ENCODE data around the gene ZFP1. TPM values are rescaled to one million over a fixed set of nuclear protein-coding genes. Genes with fewer than 3 reads are reported as not detected.

ZFP1 gene
- total and polyA plus RNA-seq, 9 of the 15 experiments (the other 6 are each of a cell fraction or from before 2014, with no cell fraction given): 2.6 to 14.7 (median 11.6) TPM

DNA sequence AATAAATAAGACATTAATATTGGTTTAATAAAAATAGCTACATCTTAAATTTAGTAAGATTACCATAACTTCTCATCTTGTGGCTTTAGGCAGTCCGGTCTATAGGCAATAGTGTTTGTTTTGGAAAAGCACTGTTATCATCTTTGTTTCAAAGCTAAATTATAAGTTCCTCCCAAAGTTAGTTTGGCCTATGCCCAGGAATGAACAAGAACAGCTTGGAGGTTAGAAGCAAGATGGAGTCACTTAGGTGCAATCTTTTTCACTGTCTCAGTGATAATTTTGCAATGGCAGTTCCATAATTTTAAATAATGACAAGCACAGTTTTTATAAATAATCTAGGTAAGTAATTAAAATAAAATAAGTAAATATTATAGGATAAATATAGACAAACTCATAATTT is 25.7 kb upstream of the ZFP1 start:
- H3K36me3 ChIP-seq (ENCODE audit: control insufficient read depth, insufficient read depth, low read length): no peaks in the 10 kb centered on the region
- POLR2A ChIA-PET: interaction anchor here (0.7 kb wide), 1 partner anchor 124 kb away, joined by 3 read pairs; no protein-coding TSS in a partner anchor
- no peak overlapping the region for H3K4me2 ChIP-seq (ENCODE audit: insufficient read depth, low read length)
- H4K20me1 ChIP-seq (replicated peaks; ENCODE audit: control insufficient read depth, insufficient read depth, low read length): no peaks in the 10 kb centered on the region
- H3K9me1 ChIP-seq (ENCODE audit: control insufficient read depth, insufficient read depth, low read length): no peaks in the 10 kb centered on the region
- peak overlapping the region; percentile 60; the same call in 2 of the 3 replicates for H3K27ac ChIP-seq (ENCODE audit: extremely low read depth, low read depth, low read length)
- no peak overlapping the region for H3K4me3 ChIP-seq
- 0 out of 2 replicates have a peak overlapping the region, but pooled peaks have one; percentile 6 for H2AFZ ChIP-seq (ENCODE audit: low read depth, low read length)
- BruUV-seq (replicated peaks): no TSS peak
- intact Hi-C loops (cut with micrococcal nuclease): no loop called here
- H3K27me3 ChIP-seq (ENCODE audit: control insufficient read depth in 2 of 2, insufficient read depth in 2 of 2, low read length in 2 of 2): no peaks in the 10 kb centered on the region
- no peak for DNase-seq (ENCODE audit: extremely low read depth in 1 of 4, low spot score in 3 of 4)
- WGBS (ENCODE audit: insufficient coverage, low coverage, missing lambda C conversion rate): 80% methylated on average over 1 of the region's 1 CpG
- CTCF ChIA-PET (ENCODE audit: low intra/inter-chr PET ratio): no interaction called here
- H3K4me1 ChIP-seq (replicated peaks in 1 of 2; ENCODE audit: control insufficient read depth in 2 of 2, insufficient read depth in 2 of 2, low read length in 2 of 2): no peaks in the 10 kb centered on the region
- no peak for FAIRE-seq
- H3K9ac ChIP-seq (ENCODE audit: insufficient read depth in 1 of 2, low read depth in 2 of 2, low read length in 2 of 2): no peak overlapping the region
- no peaks in the 10 kb centered on the region for H3K79me2 ChIP-seq (ENCODE audit: control insufficient read depth, insufficient read depth, low read length)
- in situ Hi-C loops (cut with MboI): no loop called here
- ATAC-seq: no peak
- peaks cover 6% of the 10 kb centered on the region for H3K9me3 ChIP-seq (replicated peaks; ENCODE audit: control insufficient read depth, insufficient read depth, low read depth, low read length)
- TF ChIP-seq PTRF (tag; IDR thresholded peaks at IDR 0.05) (peak; percentile 44; the same call in 1 of the 2 replicates), HSF4 (CRISPR knock-in tag; IDR thresholded peaks at IDR 0.05; ENCODE audit: borderline replicate concordance) (peak; percentile 74; the same call in 1 of the 2 replicates), BRD9 (IDR thresholded peaks at IDR 0.05; ENCODE audit: low read depth, partially characterized antibody) (no peak), ZNF133 (CRISPR knock-in tag; IDR thresholded peaks at IDR 0.05) (no peak), ZNF707 (CRISPR knock-in tag; conservative IDR thresholded peaks at IDR 0.05) (peak; percentile 57; the same call in 1 of the 2 replicates), EGR1 (conservative IDR thresholded peaks at IDR 0.05) (no peak), SRSF7 (optimal IDR thresholded peaks at IDR 0.05; ENCODE audit: low read depth, low read length) (no peak), KLF13 (tag; IDR thresholded peaks at IDR 0.05; ENCODE audit: borderline replicate concordance, low read depth) (no peak), SRSF3 (IDR thresholded peaks at IDR 0.05; ENCODE audit: insufficient read depth, low read length) (no peak), ZC3H4 (CRISPR knock-in tag; IDR thresholded peaks at IDR 0.05; ENCODE audit: borderline replicate concordance) (no peak), ILF3 (IDR thresholded peaks at IDR 0.05; ENCODE audit: borderline replicate concordance) (no peak), NR3C1 (CRISPR knock-in tag; IDR thresholded peaks at IDR 0.05) (no peak), CCAR2 (IDR thresholded peaks at IDR 0.05; ENCODE audit: low read depth, low read length) (no peak), FOXM1 (IDR thresholded peaks at IDR 0.05; ENCODE audit: low read depth) (no peak), FOXM1 (CRISPR knock-in tag; IDR thresholded peaks at IDR 0.05; ENCODE audit: low read depth) (no peak)
- TF ChIP-seq, protein P1, sequence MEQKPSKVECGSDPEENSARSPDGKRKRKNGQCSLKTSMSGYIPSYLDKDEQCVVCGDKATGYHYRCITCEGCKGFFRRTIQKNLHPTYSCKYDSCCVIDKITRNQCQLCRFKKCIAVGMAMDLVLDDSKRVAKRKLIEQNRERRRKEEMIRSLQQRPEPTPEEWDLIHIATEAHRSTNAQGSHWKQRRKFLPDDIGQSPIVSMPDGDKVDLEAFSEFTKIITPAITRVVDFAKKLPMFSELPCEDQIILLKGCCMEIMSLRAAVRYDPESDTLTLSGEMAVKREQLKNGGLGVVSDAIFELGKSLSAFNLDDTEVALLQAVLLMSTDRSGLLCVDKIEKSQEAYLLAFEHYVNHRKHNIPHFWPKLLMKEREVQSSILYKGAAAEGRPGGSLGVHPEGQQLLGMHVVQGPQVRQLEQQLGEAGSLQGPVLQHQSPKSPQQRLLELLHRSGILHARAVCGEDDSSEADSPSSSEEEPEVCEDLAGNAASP (IDR thresholded peaks at IDR 0.05): no peak
- TF ChIP-seq, protein P2, sequence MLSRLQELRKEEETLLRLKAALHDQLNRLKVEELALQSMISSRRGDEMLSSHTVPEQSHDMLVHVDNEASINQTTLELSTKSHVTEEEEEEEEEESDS (CRISPR knock-in tag; IDR thresholded peaks at IDR 0.05): peak; percentile 46; the same call in 1 of the 2 replicates
- TF ChIP-seq, protein P3, sequence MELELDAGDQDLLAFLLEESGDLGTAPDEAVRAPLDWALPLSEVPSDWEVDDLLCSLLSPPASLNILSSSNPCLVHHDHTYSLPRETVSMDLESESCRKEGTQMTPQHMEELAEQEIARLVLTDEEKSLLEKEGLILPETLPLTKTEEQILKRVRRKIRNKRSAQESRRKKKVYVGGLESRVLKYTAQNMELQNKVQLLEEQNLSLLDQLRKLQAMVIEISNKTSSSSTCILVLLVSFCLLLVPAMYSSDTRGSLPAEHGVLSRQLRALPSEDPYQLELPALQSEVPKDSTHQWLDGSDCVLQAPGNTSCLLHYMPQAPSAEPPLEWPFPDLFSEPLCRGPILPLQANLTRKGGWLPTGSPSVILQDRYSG (tag; conservative IDR thresholded peaks at IDR 0.05; ENCODE audit: low read depth): peak; percentile 70; the same call in 1 of the 2 replicates
- TF ChIP-seq, protein P4, sequence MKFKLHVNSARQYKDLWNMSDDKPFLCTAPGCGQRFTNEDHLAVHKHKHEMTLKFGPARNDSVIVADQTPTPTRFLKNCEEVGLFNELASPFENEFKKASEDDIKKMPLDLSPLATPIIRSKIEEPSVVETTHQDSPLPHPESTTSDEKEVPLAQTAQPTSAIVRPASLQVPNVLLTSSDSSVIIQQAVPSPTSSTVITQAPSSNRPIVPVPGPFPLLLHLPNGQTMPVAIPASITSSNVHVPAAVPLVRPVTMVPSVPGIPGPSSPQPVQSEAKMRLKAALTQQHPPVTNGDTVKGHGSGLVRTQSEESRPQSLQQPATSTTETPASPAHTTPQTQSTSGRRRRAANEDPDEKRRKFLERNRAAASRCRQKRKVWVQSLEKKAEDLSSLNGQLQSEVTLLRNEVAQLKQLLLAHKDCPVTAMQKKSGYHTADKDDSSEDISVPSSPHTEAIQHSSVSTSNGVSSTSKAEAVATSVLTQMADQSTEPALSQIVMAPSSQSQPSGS (CRISPR knock-in tag; IDR thresholded peaks at IDR 0.05): no peak

Measured in K562 (cell line).